Smooth muscle cell (in vitro differentiated cells): ENCODE measurements around the gene LGALS3BP. TPM values are rescaled to one million over a fixed set of nuclear protein-coding genes. Genes with fewer than 3 reads are reported as not detected.

Source experiments
- DNase-seq: peaks from one replicate; lab custom pipeline; 2025; ENCODE audit not compliant: unreplicated experiment; lab: John Stamatoyannopoulos, UW
- H2AFZ ChIP-seq: fragments of 200-600 bp; sonication (generic); 2 replicates; pipeline ENCODE4 v1.6.0; 2016; ENCODE audit warnings: antibody characterized with exemption, low read depth, mild to moderate bottlenecking
- H3F3A ChIP-seq: fragments of 200-600 bp; sonication (generic); 2 replicates; pipeline ENCODE4 v1.6.0; 2017; ENCODE audit warnings: antibody characterized with exemption, low read depth
- H3K27ac ChIP-seq: fragments of 200-600 bp; sonication (generic); 2 replicates; pipeline ENCODE4 v1.5.1; 2016; ENCODE audit warnings: low read depth, mild to moderate bottlenecking
- H3K27me3 ChIP-seq: fragments of 200-600 bp; sonication (generic); 2 replicates; pipeline ENCODE4 v1.6.1; 2016; ENCODE audit warnings: low read depth, mild to moderate bottlenecking
- H3K36me3 ChIP-seq: fragments of 200-600 bp; sonication (generic); 2 replicates; pipeline ENCODE4 v1.5.1; 2016; ENCODE audit warnings: low read depth
- H3K4me1 ChIP-seq: fragments of 200-600 bp; sonication (generic); 2 replicates; pipeline ENCODE4 v1.5.1; 2016; ENCODE audit warnings: low read depth
- H3K4me2 ChIP-seq: fragments of 200-600 bp; sonication (generic); 2 replicates; pipeline ENCODE4 v1.6.0; 2016; ENCODE audit warnings: mild to moderate bottlenecking
- H3K4me3 ChIP-seq: fragments of 200-600 bp; sonication (generic); 2 replicates; pipeline ENCODE4 v1.5.1; 2016; ENCODE audit warnings: mild to moderate bottlenecking
- H3K79me2 ChIP-seq: fragments of 200-600 bp; sonication (generic); 2 replicates; pipeline ENCODE4 v1.6.0; 2016; ENCODE audit warnings: low read depth, mild to moderate bottlenecking
- H3K9ac ChIP-seq: fragments of 200-600 bp; sonication (generic); 2 replicates; pipeline ENCODE4 v1.6.0; 2016; ENCODE audit warnings: low read depth
- H3K9me3 ChIP-seq: fragments of 200-600 bp; sonication (generic); replicated peaks from 2 replicates; pipeline ENCODE4 v1.5.1; 2016; ENCODE audit warnings: low read depth
- H4K20me1 ChIP-seq: fragments of 200-600 bp; sonication (generic); 2 replicates; pipeline ENCODE4 v1.6.0; 2016; ENCODE audit warnings: low read depth
- CTCF ChIP-seq: fragments of 200-600 bp; sonication (generic); IDR thresholded peaks from 2 replicates; pipeline ENCODE4 v1.5.1; 2017; ENCODE audit warnings: borderline replicate concordance, mild to moderate bottlenecking, antibody characterized with exemption; ENCODE audit not compliant: insufficient read depth, poor library complexity, severe bottlenecking
- WGBS: methylation state at CpG from one replicate; pipeline ENCODE4 v1.1.7; 2016; ENCODE audit warnings: low lambda C conversion rate; 5-methylcytosine and 5-hydroxymethylcytosine counted together
- polyA plus RNA-seq: library from polyadenylated mRNA; unstranded; fragments of >200 nt; fragmentation: Nextera tagmentation; extraction: Ambion mirVana; gene quantifications from 2 replicates; pipeline ENCODE4 v1.2.1, GENCODE V29; 2016
- total RNA-seq: library from RNA; depleted of rRNA; stranded (reverse); fragments of >200 nt; gene quantifications from 2 replicates; pipeline ENCODE4 v1.2.3, GENCODE V29; 2014

The LGALS3BP gene
- total RNA-seq = 55.7 and 66.5 TPM in 2 replicates
- 110 and 151 TPM in 2 replicates for polyA plus RNA-seq

- Histone ChIP-seq H3K27me3 (no peaks in the 10 kb centered on the region), H3K27ac (no peak within 1 kb of the TSS), H3K36me3 (no peaks in the 10 kb centered on the region), H3K4me2 (peak within 1 kb of the TSS; percentile 80), H3F3A (no peaks in the 10 kb centered on the region), H3K4me1 (peaks cover 7% of the 10 kb centered on the region), H3K79me2 (no peaks in the 10 kb centered on the region), H2AFZ (peak within 1 kb of the TSS; percentile 58), H4K20me1 (no peaks in the 10 kb centered on the region), H3K9me3 (no peaks in the 10 kb centered on the region), H3K4me3 (peak within 1 kb of the TSS; percentile 41), H3K9ac (no peak within 1 kb of the TSS)
- 69% methylated on average over 13 of the region's 16 CpGs for WGBS
- DNase-seq = peak; percentile 17
- no peak for TF ChIP-seq CTCF
These were observed at the start of gene LGALS3BP for GRCh38 chr17:78979780-78980623. LGALS3BP (minus strand) TSS chr17:78979923; CDS start chr17:78977191, 2,732 bp downstream.

- Histone ChIP-seq H4K20me1 (no peaks in the 10 kb centered on the region), H3K9me3 (no peaks in the 10 kb centered on the region), H3K4me2 (peak overlapping the region; percentile 54), H3K36me3 (no peaks in the 10 kb centered on the region), H3F3A (no peaks in the 10 kb centered on the region), H3K4me1 (peaks cover 11% of the 10 kb centered on the region), H3K27me3 (no peaks in the 10 kb centered on the region), H3K9ac (no peak overlapping the region), H3K27ac (no peak overlapping the region), H3K4me3 (no peak overlapping the region), H2AFZ (no peak overlapping the region), H3K79me2 (no peaks in the 10 kb centered on the region)
- no peak for DNase-seq
- TF ChIP-seq CTCF = no peak
- 88% methylated on average over 17 of the region's 17 CpGs for WGBS
These were observed 49.0 kb upstream of the LGALS3BP start for GRCh38 chr17:79028496-79029326.

DNA sequence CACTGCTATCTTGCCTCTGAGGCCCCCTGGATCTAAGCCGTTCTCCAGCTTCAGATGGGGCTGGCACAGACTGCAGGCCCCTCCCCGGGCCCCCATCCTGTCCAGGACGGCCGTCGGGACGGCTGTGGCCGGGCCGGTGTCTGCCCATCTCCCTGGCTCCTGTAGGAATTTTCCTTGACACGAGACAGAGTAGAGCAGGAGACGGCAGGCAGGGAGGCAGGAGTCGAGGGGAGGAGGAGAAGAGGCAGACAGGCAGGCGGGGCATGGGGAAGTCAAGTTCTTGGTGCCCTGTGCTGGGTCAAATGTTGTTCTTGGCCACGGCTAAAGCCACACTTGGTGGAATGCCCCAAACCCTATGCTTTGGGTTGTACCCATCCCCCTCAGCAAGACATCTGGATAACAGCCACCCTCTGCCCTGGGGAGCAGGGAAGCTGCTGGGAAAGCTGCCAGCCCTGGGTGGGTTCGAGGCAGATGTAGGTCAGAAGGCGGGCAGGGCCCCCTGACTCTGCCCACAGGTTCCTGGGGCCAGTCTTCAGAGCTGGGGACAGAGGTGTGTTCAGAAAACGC lies 48.3 kb upstream of the LGALS3BP start:
- DNase-seq = no peak
- WGBS = 47% methylated on average over 16 of the region's 16 CpGs
- Histone ChIP-seq H3F3A (no peaks in the 10 kb centered on the region), H3K4me3 (no peak overlapping the region), H3K4me2 (peak overlapping the region; percentile 54), H3K36me3 (no peaks in the 10 kb centered on the region), H3K27ac (no peak overlapping the region), H3K27me3 (no peaks in the 10 kb centered on the region), H3K9me3 (no peaks in the 10 kb centered on the region), H2AFZ (no peak overlapping the region), H3K79me2 (no peaks in the 10 kb centered on the region), H3K9ac (no peak overlapping the region), H4K20me1 (no peaks in the 10 kb centered on the region), H3K4me1 (peaks cover 16% of the 10 kb centered on the region)
- TF ChIP-seq CTCF = no peak
